SK-N-SH treated with all-trans-retinoic acid at 6 μM for 48 hours (cell line): ENCODE results near the gene SAMD4B.

Source experiments
- ATAC-seq: fragments of 200-7000 bp; cut with Tn5 transposase; 3 replicates; pipeline ENCODE4 v1.9.1; 2020; ENCODE audit warnings: mild to moderate bottlenecking, moderate library complexity
- ARNTL ChIP-seq: fragments of 450-650 bp; formaldehyde crosslinking; IDR thresholded peaks from 2 replicates; pipeline ENCODE4 v1.5.0; 2020; ENCODE audit warnings: low read depth, mild to moderate bottlenecking, moderate library complexity, borderline replicate concordance
- BACH2 ChIP-seq: fragments of 250-450 bp; sonication (Bioruptor Pico); IDR thresholded peaks from 2 replicates; pipeline ENCODE4 v1.9.0; 2021; ENCODE audit warnings: mild to moderate bottlenecking, borderline replicate concordance
- CREB5 ChIP-seq: fragments of 250-450 bp; sonication (Bioruptor Pico); IDR thresholded peaks from 2 replicates; pipeline ENCODE4 v1.5.1; 2020; ENCODE audit warnings: low read depth, mild to moderate bottlenecking, moderate library complexity
- CSDC2 ChIP-seq: fragments of 250-450 bp; sonication (Bioruptor Pico); IDR thresholded peaks from 2 replicates; pipeline ENCODE4 v1.5.0; 2020; ENCODE audit warnings: mild to moderate bottlenecking, moderate library complexity
- CSRNP3 ChIP-seq: fragments of 250-450 bp; sonication (Bioruptor Pico); IDR thresholded peaks from 2 replicates; pipeline ENCODE4 v1.5.1; 2021; ENCODE audit warnings: mild to moderate bottlenecking, moderate library complexity
- ESRRG ChIP-seq: fragments of 250-450 bp; sonication (Bioruptor Pico); IDR thresholded peaks from 2 replicates; pipeline ENCODE4 v1.6.1; 2021; ENCODE audit warnings: mild to moderate bottlenecking
- GLIS3 ChIP-seq: fragments of 250-450 bp; sonication (Bioruptor Pico); IDR thresholded peaks from 2 replicates; pipeline ENCODE4 v1.5.0; 2020; ENCODE audit warnings: mild to moderate bottlenecking, moderate library complexity
- ISL1 ChIP-seq: fragments of 250-450 bp; sonication (Bioruptor Pico); IDR thresholded peaks from 2 replicates; pipeline ENCODE4 v2.1.2; 2022; ENCODE audit warnings: mild to moderate bottlenecking, moderate library complexity
- OSR1 ChIP-seq: fragments of 250-450 bp; sonication (Bioruptor Pico); IDR thresholded peaks from 2 replicates; pipeline ENCODE4 v1.8.0; 2022; ENCODE audit warnings: moderate library complexity, mild to moderate bottlenecking, inconsistent platforms
- PATZ1 ChIP-seq: fragments of 250-450 bp; sonication (Bioruptor Pico); IDR thresholded peaks from 2 replicates; pipeline ENCODE4 v1.8.0; 2020; ENCODE audit warnings: mild to moderate bottlenecking, moderate library complexity, borderline replicate concordance
- PPARA ChIP-seq: fragments of 250-450 bp; sonication (Bioruptor Pico); IDR thresholded peaks from 2 replicates; pipeline ENCODE4 v1.5.0; 2020; ENCODE audit warnings: mild to moderate bottlenecking, borderline replicate concordance
- RARB ChIP-seq: fragments of 250-450 bp; sonication (Bioruptor Pico); IDR thresholded peaks from 2 replicates; pipeline ENCODE4 v1.8.0; 2021; ENCODE audit warnings: mild to moderate bottlenecking, moderate library complexity
- SNAI2 ChIP-seq: fragments of 250-450 bp; sonication (Bioruptor Pico); IDR thresholded peaks from 2 replicates; pipeline ENCODE4 v1.5.0; 2020; ENCODE audit warnings: mild to moderate bottlenecking, moderate library complexity
- TCF4 ChIP-seq: fragments of 250-450 bp; sonication (Bioruptor Pico); IDR thresholded peaks from 2 replicates; pipeline ENCODE4 v1.8.0; 2021; ENCODE audit warnings: mild to moderate bottlenecking, moderate library complexity, borderline replicate concordance
- TOX ChIP-seq: fragments of 250-450 bp; sonication (Bioruptor Pico); IDR thresholded peaks from 2 replicates; pipeline ENCODE4 v1.8.0; 2021; ENCODE audit warnings: mild to moderate bottlenecking, moderate library complexity, borderline replicate concordance
- ZC3H10 ChIP-seq: fragments of 250-450 bp; sonication (Bioruptor Pico); IDR thresholded peaks from 2 replicates; pipeline ENCODE4 v1.5.1; 2021; ENCODE audit warnings: mild to moderate bottlenecking, moderate library complexity
- ZFP3 ChIP-seq: fragments of 250-450 bp; sonication (Bioruptor Pico); IDR thresholded peaks from 2 replicates; pipeline ENCODE4 v1.5.0; 2020; ENCODE audit warnings: mild to moderate bottlenecking, moderate library complexity
- ZFP30 ChIP-seq: fragments of 450-650 bp; formaldehyde crosslinking; IDR thresholded peaks from 2 replicates; pipeline ENCODE4 v1.5.0; 2022; ENCODE audit warnings: mild to moderate bottlenecking, moderate library complexity
- ZNF565 ChIP-seq: fragments of 450-650 bp; formaldehyde crosslinking; conservative IDR thresholded peaks from 2 replicates; pipeline ENCODE4 v1.5.0; 2020; ENCODE audit warnings: low read depth, mild to moderate bottlenecking, moderate library complexity
- ZNF70 ChIP-seq: fragments of 450-650 bp; formaldehyde crosslinking; IDR thresholded peaks from 2 replicates; pipeline ENCODE4 v1.5.0; 2020; ENCODE audit warnings: mild to moderate bottlenecking, moderate library complexity
- ZNF8 ChIP-seq: fragments of 450-650 bp; formaldehyde crosslinking; IDR thresholded peaks from 2 replicates; pipeline ENCODE4 v1.5.0; 2020; ENCODE audit warnings: mild to moderate bottlenecking, moderate library complexity

The SAMD4B gene

GRCh38 chr19:39410831-39411080 is 68.5 kb downstream of the SAMD4B start:
- no peak for ATAC-seq
- TF ChIP-seq ZFP3 (CRISPR knock-in tag) (no peak), ZC3H10 (no peak; the same call in 1 of the 2 replicates), ZNF565 (no peak), ZNF8 (no peak), GLIS3 (CRISPR knock-in tag) (no peak), ZNF70 (no peak), RARB (CRISPR knock-in tag) (no peak; the same call in 1 of the 2 replicates), ARNTL (CRISPR knock-in tag) (no peak), OSR1 (CRISPR knock-in tag) (no peak), PPARA (no peak), ZFP30 (CRISPR knock-in tag) (no peak), TOX (CRISPR knock-in tag) (no peak), CSRNP3 (CRISPR knock-in tag) (no peak), SNAI2 (no peak)

- ATAC-seq: peak; percentile 1
- TF ChIP-seq PATZ1 (CRISPR knock-in tag) (peak; percentile 75; the same call in 1 of the 2 replicates), ZNF70 (no peak)
- TF ChIP-seq, all 23 proteins: peak for 1
These were observed 69.0 kb downstream of the SAMD4B start for GRCh38 chr19:39411081-39411831.

- peak; percentile 55 for ATAC-seq
- TF ChIP-seq PATZ1 (CRISPR knock-in tag) (0 out of 2 replicates have a peak, but pooled peaks have one; percentile 56), ZNF565 (no peak)
These were observed 69.5 kb downstream of the SAMD4B start for GRCh38 chr19:39411832-39412099.

DNA sequence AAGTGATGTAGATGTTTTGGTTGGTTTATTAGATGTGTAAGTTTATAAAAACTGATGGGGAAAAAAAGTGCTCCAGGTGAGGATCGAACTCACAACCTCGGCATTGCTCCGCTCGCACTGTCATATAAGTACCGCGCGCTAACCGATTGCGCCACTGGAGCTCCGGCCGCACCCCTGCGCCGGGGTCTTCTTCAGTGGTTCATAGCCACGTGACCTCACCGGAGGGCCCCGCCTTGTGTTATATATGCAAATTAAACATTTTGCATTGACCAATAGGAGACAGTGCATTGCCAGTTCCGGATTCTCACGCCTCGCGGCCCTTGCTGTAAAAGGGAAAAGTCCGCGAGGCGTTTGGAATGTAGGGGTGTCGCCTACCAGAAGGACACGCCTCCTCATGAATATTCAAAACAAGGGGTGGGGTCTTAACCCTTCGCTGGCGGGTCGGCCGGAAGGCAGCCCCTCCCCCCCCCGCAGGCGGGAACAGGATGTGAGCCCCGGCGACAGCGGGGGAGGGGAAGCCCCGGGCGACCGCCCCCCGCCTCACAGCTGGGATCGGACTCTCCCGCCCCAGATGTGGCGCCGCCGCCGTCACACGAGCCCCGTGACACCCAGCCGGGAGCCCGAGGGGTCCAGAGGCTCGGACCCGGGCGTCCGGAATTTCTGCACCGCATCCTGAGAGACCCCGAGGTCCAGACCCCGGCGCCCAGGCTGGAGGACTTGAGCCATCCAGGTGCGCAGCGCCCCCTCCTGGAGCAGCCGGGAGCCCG is 70.1 kb downstream of the SAMD4B start, which contains the start of gene PLEKHG2:
Gene PLEKHG2, plus strand, starts transcription at position 570 of the 767 bp plus-strand sequence. CDS start 1,418 bp downstream, outside the sequence.
- ATAC-seq: peak; percentile 66
- TF ChIP-seq ARNTL (CRISPR knock-in tag) (peak; percentile 92), OSR1 (CRISPR knock-in tag) (no peak), ZC3H10 (peak; percentile 92), ISL1 (CRISPR knock-in tag) (no peak), BACH2 (CRISPR knock-in tag) (no peak), CSRNP3 (CRISPR knock-in tag) (0 out of 2 replicates have a peak, but pooled peaks have one; percentile 88), ESRRG (peak; percentile 67; the same call in 1 of the 2 replicates), ZNF8 (no peak), PATZ1 (CRISPR knock-in tag) (no peak; the same call in none of the 2 replicates), ZNF565 (no peak), TCF4 (peak; percentile 30; the same call in 1 of the 2 replicates), CREB5 (CRISPR knock-in tag) (peak; percentile 54; the same call in 1 of the 2 replicates), ZNF70 (no peak), GLIS3 (CRISPR knock-in tag) (peak; percentile 79), ZFP3 (CRISPR knock-in tag) (peak; percentile 46; the same call in 1 of the 2 replicates), ZFP30 (CRISPR knock-in tag) (no peak), RARB (CRISPR knock-in tag) (peak; percentile 92; the same call in 1 of the 2 replicates), SNAI2 (peak; percentile 21; the same call in 1 of the 2 replicates), TOX (CRISPR knock-in tag) (peak; percentile 89; the same call in 1 of the 2 replicates), PPARA (no peak), CSDC2 (CRISPR knock-in tag) (no peak; the same call in 1 of the 2 replicates)
